Lung (tissue), 12 donors: ENCODE results near the gene TFF1. TPM values are rescaled to one million over a fixed set of nuclear protein-coding genes. Genes with fewer than 3 reads are reported as not detected.
A peak's percentile ranks its signal among the peaks of the same experiment; 100 is the strongest.

Experiments
- ATAC-seq: fragments of 200-7000 bp; cut with Tn5 transposase; one replicate; pipeline ENCODE4 v1.9.1; 2020; ENCODE audit warnings: moderate number of reproducible peaks; ENCODE audit not compliant: insufficient read depth, low FRiP score
- DNase-seq, 3 donors: peaks; one replicate each; pipeline ENCODE4 v3.0.0-alpha.2; 2013 to 2017
- H3K27ac ChIP-seq, 2 donors: one replicate each; pipeline ENCODE4 v1.5.1; 2013; ENCODE audit warnings: mild to moderate bottlenecking in 2 of 2, moderate library complexity in 2 of 2, control low read depth in 1 of 2, inconsistent platforms in 1 of 2, low read depth in 1 of 2, low read length in 1 of 2
- H3K27me3 ChIP-seq, 3 donors: one replicate each; pipeline ENCODE4 v1.5.1; 2013; ENCODE audit warnings: low read length in 2 of 3; ENCODE audit not compliant: control insufficient read depth in 3 of 3, insufficient read depth in 3 of 3
- H3K36me3 ChIP-seq, 4 donors: one replicate each; pipeline ENCODE4 v1.5.1; 2013; ENCODE audit warnings: low read length in 4 of 4, mild to moderate bottlenecking in 1 of 4, moderate library complexity in 1 of 4; ENCODE audit not compliant: control insufficient read depth in 4 of 4, insufficient read depth in 4 of 4
- H3K4me1 ChIP-seq, 5 donors: one replicate each; pipeline ENCODE4 v1.5.1; 2013; ENCODE audit warnings: low read length in 5 of 5, mild to moderate bottlenecking in 2 of 5, moderate library complexity in 1 of 5; ENCODE audit not compliant: control insufficient read depth in 5 of 5, insufficient read depth in 5 of 5
- H3K4me3 ChIP-seq: one replicate; pipeline ENCODE4 v1.5.1; 2013; ENCODE audit warnings: mild to moderate bottlenecking, control low read depth, moderate library complexity
- H3K9ac ChIP-seq, 2 donors: one replicate each; pipeline ENCODE4 v1.5.1; 2013; ENCODE audit warnings: low read length in 2 of 2, control low read depth in 1 of 2; ENCODE audit not compliant: insufficient read depth in 1 of 2
- H3K9me3 ChIP-seq, 4 donors: one replicate each; pipeline ENCODE4 v1.5.1; 2013; ENCODE audit warnings: low read length in 3 of 4, mild to moderate bottlenecking in 1 of 4, moderate library complexity in 1 of 4; ENCODE audit not compliant: control insufficient read depth in 4 of 4, insufficient read depth in 3 of 4
- WGBS, 2 donors: extraction: QIAGEN DNeasy Blood & Tissue Kit; methylation state at CpG; one replicate each; pipeline ENCODE4 v1.1.7; 2013; 5-methylcytosine and 5-hydroxymethylcytosine counted together
- polyA plus RNA-seq, 2 donors: library from polyadenylated mRNA; stranded (reverse); fragments of 200-250 nt; gene quantifications; one replicate each; pipeline ENCODE4 v1.2.1, GENCODE V29; 2013
- total RNA-seq, 2 donors: library from RNA; depleted of rRNA in 1 of 2; stranded (reverse); fragments of >200 nt in 1 of 2; gene quantifications; one replicate each; pipeline ENCODE4 v1.2.1, GENCODE V29; 2014 to 2021
- TF ChIP-seq, protein P1 (sequence below): IDR thresholded peaks from 2 replicates; pipeline ENCODE4 v1.5.1; 2012; ENCODE audit warnings: mild to moderate bottlenecking; ENCODE audit errors: control extremely low read depth, extremely low read depth
- donor health status: control.
- donor health status: control.
- donor health status: Bipolar disorder and iron deficiency.
- donor health status: healthy.
- donor health status: DM: yes; HTN: yes; CAD: no.

Gene TFF1
- total and polyA plus RNA-seq, 4 donors, result 0.83 to 3.8 (median 1.2) TPM; not detected in 1

DNA sequence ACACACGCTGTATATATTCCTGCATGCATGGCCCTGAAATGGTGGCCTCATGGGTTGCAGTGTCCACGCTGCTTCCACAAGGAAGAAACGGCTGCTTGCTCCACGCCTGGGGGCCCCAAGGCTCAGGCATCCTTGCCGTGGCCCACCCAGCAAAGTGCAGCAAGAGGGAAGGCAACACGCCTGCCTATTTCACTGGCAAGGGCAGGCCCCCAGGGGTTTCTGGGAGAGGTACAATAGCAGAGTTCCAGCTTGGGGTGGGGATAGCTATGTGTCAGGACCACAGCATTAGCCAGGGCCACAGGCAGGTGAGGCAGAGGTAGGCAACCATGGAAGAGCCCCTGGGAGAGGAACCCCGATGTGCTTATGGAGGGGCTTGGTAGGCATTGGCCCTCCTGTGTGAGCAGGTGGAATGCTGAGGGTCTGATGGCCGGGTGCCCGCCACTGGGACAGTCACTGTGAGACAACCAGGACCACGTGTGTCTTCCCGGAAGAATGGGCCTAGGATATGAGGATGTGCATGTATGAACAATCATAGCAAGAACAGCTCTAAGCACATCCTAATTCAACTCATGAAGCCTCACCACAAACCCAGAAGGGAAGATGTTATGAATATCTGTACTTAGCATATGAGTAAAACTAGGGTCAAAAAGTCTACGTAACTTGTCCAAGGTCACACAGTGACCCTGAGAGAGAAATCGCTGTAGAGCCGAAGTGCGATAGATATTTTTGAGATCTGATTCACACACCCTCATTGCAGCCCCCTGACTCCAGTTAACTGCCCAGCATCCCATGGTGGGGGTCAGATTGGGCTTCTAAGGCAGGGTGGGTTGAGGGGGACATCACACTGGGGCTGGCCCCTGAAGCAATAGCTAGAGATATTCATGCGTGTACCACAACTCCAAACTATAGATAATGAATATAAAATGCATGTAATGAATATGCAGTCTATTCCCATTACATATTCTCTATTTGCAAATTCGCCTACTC is 27.3 kb downstream of the TFF1 start:
- Histone ChIP-seq H3K9ac (no peak overlapping the region), H3K36me3 (no peaks in the 10 kb centered on the region), H3K9me3 (no peaks in the 10 kb centered on the region), H3K27ac (no peak overlapping the region), H3K27me3 (peaks cover 0 to 7% (median 3%) of the 10 kb centered on the region in 3 donors), H3K4me3 (no peak overlapping the region), H3K4me1 (peaks cover 0 to 19% (median 5%) of the 10 kb centered on the region in 5 donors)
- TF ChIP-seq, protein P1, sequence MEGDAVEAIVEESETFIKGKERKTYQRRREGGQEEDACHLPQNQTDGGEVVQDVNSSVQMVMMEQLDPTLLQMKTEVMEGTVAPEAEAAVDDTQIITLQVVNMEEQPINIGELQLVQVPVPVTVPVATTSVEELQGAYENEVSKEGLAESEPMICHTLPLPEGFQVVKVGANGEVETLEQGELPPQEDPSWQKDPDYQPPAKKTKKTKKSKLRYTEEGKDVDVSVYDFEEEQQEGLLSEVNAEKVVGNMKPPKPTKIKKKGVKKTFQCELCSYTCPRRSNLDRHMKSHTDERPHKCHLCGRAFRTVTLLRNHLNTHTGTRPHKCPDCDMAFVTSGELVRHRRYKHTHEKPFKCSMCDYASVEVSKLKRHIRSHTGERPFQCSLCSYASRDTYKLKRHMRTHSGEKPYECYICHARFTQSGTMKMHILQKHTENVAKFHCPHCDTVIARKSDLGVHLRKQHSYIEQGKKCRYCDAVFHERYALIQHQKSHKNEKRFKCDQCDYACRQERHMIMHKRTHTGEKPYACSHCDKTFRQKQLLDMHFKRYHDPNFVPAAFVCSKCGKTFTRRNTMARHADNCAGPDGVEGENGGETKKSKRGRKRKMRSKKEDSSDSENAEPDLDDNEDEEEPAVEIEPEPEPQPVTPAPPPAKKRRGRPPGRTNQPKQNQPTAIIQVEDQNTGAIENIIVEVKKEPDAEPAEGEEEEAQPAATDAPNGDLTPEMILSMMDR, result no peak
- no peak for DNase-seq
- ATAC-seq, result no peak
- WGBS, 2 donors, result 90% methylated on average over 17 of the region's 17 CpGs

DNA sequence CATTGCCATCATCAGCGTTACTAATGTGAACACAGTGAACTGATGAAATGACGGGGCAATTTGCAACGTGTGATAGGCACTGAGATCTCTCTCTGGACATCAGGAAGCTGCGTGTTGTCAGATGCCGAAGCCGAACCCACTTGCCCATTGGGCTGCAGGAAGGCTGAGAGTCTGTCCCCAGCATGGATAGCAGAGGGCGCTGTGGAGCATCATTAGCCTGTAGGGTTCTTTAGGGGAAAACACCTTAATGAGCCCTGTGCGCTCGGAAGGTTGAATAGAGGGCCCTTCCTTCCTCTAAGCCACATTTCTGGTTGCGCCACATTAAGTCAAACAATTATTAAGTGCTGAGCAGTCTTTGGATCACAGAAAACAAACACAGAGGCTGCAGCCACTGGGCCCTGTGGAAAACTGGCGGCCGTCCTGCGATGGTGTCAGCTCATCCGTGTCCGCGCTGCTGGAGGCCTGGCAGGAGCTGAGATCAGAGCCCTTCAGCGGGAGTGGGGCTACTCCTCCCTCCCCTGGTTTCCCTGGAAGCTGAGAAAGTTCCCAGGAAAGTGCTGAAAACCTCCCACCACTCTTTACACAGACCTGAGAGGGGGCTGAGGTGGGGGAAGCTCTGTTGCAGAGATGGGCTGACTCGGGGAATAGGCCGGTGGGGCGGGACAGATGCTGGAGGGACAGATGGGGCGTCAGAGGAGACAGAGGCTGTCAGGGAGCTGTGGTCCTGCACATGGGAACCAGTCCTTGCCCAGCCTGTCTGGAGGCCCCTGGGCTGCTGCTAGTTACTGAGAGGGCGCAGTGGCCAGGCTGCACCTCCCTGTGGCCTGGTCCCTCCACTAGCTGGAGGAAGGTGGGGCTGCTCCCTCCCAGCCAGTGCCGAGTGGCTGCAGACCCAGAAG is 28.3 kb downstream of the TFF1 start:
- DNase-seq (peak; percentile 76 to 87 (median 80)), ATAC-seq (peak; percentile 92)
- no peaks in the 10 kb centered on the region for H3K9me3 ChIP-seq
- H3K27ac ChIP-seq, result peak overlapping the region in 1 of 2 donors; percentile 50
- peaks cover 0 to 19% (median 5%) of the 10 kb centered on the region in 5 donors for H3K4me1 ChIP-seq
- no peak overlapping the region for H3K9ac ChIP-seq
- H3K27me3 ChIP-seq, result peaks cover 0 to 7% (median 3%) of the 10 kb centered on the region in 3 donors
- no peaks in the 10 kb centered on the region for H3K36me3 ChIP-seq
- H3K4me3 ChIP-seq, result no peak overlapping the region
- TF ChIP-seq, protein P1, result peak; percentile 48
- 33 to 46% methylated on average over 23 of the region's 23 CpGs for WGBS, 2 donors

GRCh38 chr21:42337276-42337675 is 29.1 kb downstream of the TFF1 start:
- ATAC-seq (no peak), DNase-seq (peak in 1 of 3 donors; percentile 39)
- Histone ChIP-seq H3K36me3 (no peaks in the 10 kb centered on the region), H3K27ac (no peak overlapping the region), H3K4me3 (no peak overlapping the region), H3K27me3 (peaks cover 0 to 7% (median 3%) of the 10 kb centered on the region in 3 donors), H3K9ac (no peak overlapping the region), H3K9me3 (peaks cover 0 to under 1% (median 0%) of the 10 kb centered on the region in 4 donors), H3K4me1 (peaks cover 0 to 19% (median 5%) of the 10 kb centered on the region in 5 donors)
- TF ChIP-seq, protein P1, result no peak
- 79 to 85% methylated on average over 4 of the region's 4 CpGs for WGBS, 2 donors
